ENCODE measurements around the gene ENTREP3.
A peak's percentile ranks its signal among the peaks of the same experiment; 100 is the strongest.

The ENTREP3 gene, protein sequence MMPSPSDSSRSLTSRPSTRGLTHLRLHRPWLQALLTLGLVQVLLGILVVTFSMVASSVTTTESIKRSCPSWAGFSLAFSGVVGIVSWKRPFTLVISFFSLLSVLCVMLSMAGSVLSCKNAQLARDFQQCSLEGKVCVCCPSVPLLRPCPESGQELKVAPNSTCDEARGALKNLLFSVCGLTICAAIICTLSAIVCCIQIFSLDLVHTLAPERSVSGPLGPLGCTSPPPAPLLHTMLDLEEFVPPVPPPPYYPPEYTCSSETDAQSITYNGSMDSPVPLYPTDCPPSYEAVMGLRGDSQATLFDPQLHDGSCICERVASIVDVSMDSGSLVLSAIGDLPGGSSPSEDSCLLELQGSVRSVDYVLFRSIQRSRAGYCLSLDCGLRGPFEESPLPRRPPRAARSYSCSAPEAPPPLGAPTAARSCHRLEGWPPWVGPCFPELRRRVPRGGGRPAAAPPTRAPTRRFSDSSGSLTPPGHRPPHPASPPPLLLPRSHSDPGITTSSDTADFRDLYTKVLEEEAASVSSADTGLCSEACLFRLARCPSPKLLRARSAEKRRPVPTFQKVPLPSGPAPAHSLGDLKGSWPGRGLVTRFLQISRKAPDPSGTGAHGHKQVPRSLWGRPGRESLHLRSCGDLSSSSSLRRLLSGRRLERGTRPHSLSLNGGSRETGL

DNA sequence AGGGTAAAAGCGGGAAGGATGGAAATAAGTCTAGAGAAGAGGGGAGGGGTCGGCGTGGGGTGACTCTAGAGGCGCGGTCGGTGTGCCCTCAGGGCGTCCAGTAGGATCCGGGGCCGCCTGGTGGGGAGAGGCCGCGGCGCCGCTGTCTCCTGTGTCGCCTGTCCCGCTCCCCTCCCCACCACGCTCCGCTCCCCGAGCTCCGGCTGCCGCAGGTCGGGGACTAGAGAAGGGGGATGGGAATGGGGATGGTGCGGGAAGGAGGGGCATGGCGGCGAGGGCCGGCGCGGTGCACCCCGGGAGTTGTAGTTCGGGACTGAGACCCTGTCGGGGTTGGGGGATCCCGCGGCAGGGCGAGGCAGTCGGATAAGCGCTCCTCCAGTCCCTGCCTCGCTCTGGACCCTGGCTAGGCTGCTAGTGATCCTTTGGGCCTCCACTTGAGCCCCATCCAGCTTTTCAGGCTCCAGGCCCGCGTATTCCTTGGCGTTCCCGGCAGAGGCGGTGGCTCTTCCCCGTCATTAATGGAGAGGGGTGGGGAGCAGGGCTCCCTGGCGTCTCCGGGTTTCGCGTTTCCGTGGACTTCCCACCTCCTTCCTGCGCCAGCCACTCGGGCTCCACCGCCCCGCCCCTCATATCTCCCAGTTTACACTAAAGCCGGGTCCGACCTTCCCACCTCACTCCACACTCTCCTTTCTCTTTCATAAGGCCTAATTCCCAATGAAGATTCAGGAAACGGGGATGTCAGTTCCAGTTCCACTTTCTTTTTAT, at the start of gene ENTREP3:
TSS of gene ENTREP3 (minus strand) at position 241 of the 765 bp plus-strand sequence. CDS start 606 bp downstream, outside the sequence.
- DNase-seq (ENCODE audit: low read depth in 2 of 2) = peak; percentile 77 to 87
- TF ChIP-seq CTCF (IDR thresholded peaks at IDR 0.05; ENCODE audit: low read depth, low read length) = no peak
- peak within 1 kb of the TSS; percentile 76 to 81 for H3K4me3 ChIP-seq (replicated peaks in 1 of 2; ENCODE audit: low read depth in 2 of 2, low read length in 2 of 2)

GRCh38 chr1:155304558-155305063, 49.3 kb upstream of the ENTREP3 start:
- DNase-seq (ENCODE audit: low read depth in 2 of 2) = no peak
- no peak for TF ChIP-seq CTCF (IDR thresholded peaks at IDR 0.05; ENCODE audit: low read depth, low read length)
- no peak overlapping the region for H3K4me3 ChIP-seq (replicated peaks in 1 of 2; ENCODE audit: low read depth in 2 of 2, low read length in 2 of 2)

GRCh38 chr1:155301342-155301841, 46.1 kb upstream of the ENTREP3 start, which contains the start of gene PKLR:
PKLR (minus strand) TSS chr1:155301438; CDS start chr1:155301395, 43 bp downstream.
- no peak for DNase-seq (ENCODE audit: low read depth in 2 of 2)
- TF ChIP-seq CTCF (IDR thresholded peaks at IDR 0.05; ENCODE audit: low read depth, low read length) = no peak
- no peak within 1 kb of the TSS for H3K4me3 ChIP-seq (replicated peaks in 1 of 2; ENCODE audit: low read depth in 2 of 2, low read length in 2 of 2)

DNA sequence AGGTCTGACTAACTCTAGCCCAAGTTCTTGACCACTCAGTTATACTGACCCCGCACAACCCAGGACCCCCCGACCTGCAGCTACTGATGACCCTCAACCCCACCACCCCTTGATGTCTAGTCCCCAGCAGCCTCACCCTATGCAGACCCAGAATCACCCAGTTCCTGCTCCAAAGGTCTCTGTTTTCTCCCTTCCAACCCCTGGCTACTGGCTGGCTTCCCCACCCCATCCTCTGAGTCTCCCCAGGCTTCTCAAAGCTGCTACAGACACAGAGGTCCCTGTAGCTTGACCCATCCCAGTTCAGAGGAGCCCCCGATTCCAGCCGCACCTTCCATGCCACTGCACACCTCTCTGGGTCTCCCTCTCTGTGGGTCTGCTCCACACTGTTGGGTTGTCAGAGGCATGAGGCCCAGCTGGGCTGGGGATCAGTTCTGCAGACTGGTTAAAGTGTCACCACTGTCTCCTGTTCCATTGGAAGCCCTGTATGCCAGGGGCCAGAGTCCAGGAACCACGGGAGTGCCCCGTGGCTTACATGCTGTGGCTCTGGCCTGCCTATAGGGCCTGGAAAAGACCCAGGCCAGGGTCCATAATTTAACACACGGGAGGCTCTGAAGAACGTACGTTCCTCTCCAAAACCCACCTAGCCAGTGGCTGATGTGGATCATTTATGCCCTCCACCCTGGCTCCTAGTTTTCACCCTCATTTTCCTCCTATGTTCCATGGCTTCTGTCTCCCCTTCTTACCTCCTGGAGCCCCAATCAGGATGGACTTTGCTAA, 45.5 kb upstream of the ENTREP3 start:
- no peak for TF ChIP-seq CTCF (IDR thresholded peaks at IDR 0.05; ENCODE audit: low read depth, low read length)
- no peak for DNase-seq (ENCODE audit: low read depth in 2 of 2)
- H3K4me3 ChIP-seq (replicated peaks in 1 of 2; ENCODE audit: low read depth in 2 of 2, low read length in 2 of 2) = no peak overlapping the region

GRCh38 chr1:155300024-155300423, 44.7 kb upstream of the ENTREP3 start:
- TF ChIP-seq CTCF (IDR thresholded peaks at IDR 0.05; ENCODE audit: low read depth, low read length) = no peak
- DNase-seq (ENCODE audit: low read depth in 2 of 2) = no peak
- H3K4me3 ChIP-seq (replicated peaks in 1 of 2; ENCODE audit: low read depth in 2 of 2, low read length in 2 of 2) = no peak overlapping the region

GRCh38 chr1:155297384-155297783, 42.1 kb upstream of the ENTREP3 start:
- TF ChIP-seq CTCF (IDR thresholded peaks at IDR 0.05; ENCODE audit: low read depth, low read length) = no peak
- DNase-seq (ENCODE audit: low read depth in 2 of 2) = no peak

More at GRCh38 chr1:155297384-155297783, 42.1 kb upstream of the ENTREP3 start:
- H3K4me3 ChIP-seq (replicated peaks in 1 of 2; ENCODE audit: low read depth in 2 of 2, low read length in 2 of 2) = no peak overlapping the region
